Left renal pelvis (tissue), 4 donors: Measurements from ENCODE around the gene LHX4. TPM values are rescaled to one million over a fixed set of nuclear protein-coding genes. Genes with fewer than 3 reads are reported as not detected.

Experiments
- DNase-seq, 4 donors: peaks; one replicate each; pipeline ENCODE4 v3.0.0-alpha.2; 2013; ENCODE audit warnings: low read depth in 4 of 4, low spot score in 3 of 4
- polyA plus RNA-seq, 4 donors: library from polyadenylated mRNA; unstranded; fragments of 120-200 nt; gene quantifications; one replicate each; pipeline ENCODE4 v1.2.1, GENCODE V29; 2013; ENCODE audit not compliant: insufficient read length in 4 of 4

Gene LHX4
- polyA plus RNA-seq, 4 donors, result 1.3 to 3.7 (median 2.0) TPM

- DNase-seq, result no peak
Observed at GRCh38 chr1:180288940-180289339, 58.9 kb downstream of the LHX4 start.

DNA sequence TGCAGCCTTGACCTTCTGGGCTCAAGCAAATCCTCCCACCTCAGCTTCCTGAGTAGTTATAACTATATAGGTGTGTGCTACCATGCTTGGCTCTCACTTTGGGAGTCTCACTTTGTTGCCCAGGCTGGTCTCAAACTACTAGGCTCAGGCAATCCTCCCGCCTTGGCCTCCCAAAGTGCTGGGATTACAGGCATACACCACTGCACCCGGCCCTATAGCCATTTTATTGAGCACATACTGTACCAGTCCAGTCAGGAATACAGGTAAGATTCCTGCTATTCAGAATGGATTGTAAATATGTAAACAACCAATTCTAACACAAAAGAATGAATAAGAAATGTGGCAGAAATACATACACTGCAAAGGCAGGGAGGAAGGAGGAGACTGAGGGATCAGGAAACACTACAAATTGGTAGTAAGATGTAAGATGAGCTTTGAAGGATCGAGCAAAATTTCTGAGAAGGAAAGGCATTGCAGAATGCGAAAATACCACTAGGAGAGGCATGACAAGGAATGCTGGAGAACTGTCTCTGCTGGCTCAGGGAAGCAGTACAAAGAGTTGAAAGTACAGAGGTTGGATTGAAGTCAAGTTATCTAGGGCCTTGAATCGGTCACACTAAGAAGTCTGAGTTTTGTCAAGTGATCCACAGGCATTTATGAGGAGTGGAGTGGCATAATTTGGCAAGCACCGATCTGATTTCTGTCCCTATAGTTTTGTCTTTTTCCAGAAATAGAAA is 60.4 kb downstream of the LHX4 start:
- DNase-seq, result no peak

- DNase-seq, result no peak
Observed at GRCh38 chr1:180291004-180291403, 60.9 kb downstream of the LHX4 start.

- DNase-seq, result no peak
Observed at GRCh38 chr1:180294711-180295110, 64.6 kb downstream of the LHX4 start.

- DNase-seq, result no peak
Observed at GRCh38 chr1:180295999-180296398, 65.9 kb downstream of the LHX4 start.

GRCh38 chr1:180299479-180300221 is 69.6 kb downstream of the LHX4 start:
- DNase-seq, result no peak

- DNase-seq, result no peak
Observed at GRCh38 chr1:180301135-180301742, 71.2 kb downstream of the LHX4 start.

- no peak for DNase-seq
Observed at GRCh38 chr1:180309338-180309737, 79.3 kb downstream of the LHX4 start.

DNA sequence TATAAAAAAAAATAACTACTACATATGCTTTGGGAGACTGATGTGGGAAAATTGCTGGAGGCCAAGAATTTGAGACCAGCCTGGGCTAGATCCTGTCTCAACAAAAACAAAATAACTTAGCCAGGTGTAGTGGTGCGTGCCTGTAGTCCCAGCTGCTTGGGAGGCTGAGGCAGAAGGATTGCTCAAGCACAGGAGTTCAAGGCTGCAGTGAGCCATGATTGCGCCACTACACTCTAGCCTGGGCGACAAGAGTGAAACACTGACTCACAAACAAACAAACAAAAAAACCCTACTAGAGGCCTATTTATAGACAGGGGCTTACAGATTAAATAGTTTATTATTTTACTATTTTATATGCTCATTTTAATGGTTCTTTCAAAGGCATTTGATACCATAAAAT is 80.0 kb downstream of the LHX4 start:
- no peak for DNase-seq

DNA sequence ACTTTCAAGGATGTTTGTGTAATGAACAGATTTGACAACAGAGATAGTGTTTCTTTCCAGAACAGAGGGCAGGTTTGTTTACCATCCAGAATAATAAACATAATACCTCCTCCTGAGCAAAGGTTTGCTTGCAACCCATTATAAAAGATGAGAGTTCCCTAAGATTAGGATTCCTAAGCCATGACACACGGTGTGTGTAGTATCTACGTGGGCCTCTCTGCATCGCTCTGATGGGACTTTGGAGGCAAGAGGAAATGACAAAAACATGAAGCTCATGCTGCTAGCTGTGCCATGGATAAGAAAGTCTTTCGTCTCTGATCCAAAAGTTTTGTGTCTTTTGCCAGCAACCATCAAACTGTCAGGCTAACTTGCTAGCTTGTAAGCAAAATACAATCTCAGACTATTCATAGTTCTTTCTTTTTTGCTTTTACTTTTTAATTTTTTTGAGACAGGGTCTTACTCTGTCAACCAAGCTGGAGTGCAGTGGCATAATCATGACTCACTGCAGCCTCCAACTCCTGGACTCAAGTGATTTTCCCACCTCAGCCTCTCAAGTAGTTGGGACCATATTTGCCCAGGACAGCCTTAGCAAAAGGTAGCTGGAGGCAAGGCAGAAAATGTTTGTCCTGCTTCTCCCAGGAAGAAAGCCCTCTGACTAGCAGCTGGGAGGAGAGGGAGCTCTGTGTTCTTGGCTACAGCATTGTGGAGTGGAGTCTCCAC is 81.1 kb downstream of the LHX4 start:
- DNase-seq, result no peak

- DNase-seq, result no peak
Observed at GRCh38 chr1:180312926-180313325, 82.9 kb downstream of the LHX4 start.

DNA sequence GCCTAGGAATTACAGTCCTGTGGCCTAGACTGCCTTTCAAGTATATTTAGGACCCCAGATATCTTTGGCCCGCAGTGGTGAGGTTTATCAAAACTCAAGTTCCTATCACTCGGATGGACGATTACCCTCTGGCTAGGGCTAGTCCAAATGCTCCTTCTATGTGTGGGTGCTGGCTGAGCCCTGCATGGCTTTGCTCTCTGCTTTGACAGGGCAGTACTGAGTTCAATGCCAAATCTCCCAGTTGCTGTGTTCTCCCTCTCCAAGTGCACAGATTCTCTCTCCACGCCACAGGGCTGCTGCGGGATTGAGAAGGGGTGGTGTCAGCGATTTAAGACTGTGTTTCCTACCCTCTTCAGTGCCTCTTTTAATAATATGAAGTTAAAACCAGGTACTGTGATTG is 97.0 kb downstream of the LHX4 start:
- no peak for DNase-seq

Other genes starting within 250 kb of the LHX4 start
- gene QSOX1, start 75.4 kb upstream of the LHX4 start, polyA plus RNA-seq, result 10 to 100 TPM; 52.3 to 72.8 (median 58.7) TPM